CD4-positive, alpha-beta T cell treated with Interleukin-6 at 100 ng/mL for 8 hours (primary cell): Measurements from ENCODE around the gene EDN2.

ENCODE experiments used
- DNase-seq: peaks from one replicate; pipeline ENCODE4 v3.0.0-alpha.2; 2020; ENCODE audit warnings: mixed read lengths, low spot score

Gene EDN2

DNA sequence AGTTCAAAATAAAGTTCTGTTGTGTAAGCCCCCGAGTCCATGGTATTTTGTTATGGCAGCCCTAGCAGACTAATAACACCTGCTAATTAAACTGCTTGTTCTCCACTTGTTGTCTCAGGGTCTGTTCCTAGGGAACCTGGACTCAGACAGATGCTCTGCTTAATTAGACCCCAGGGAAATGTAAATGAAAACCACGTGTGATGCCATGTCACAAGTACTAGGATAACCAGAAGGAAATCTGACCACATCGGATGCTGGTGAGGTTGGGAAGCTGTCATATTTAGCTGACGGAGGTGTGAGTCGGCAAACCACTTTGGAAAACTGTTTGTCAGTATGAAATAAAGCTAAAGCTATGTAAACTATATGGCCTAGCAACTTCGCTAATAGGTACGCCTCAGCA lies 19.6 kb downstream of the EDN2 start:
- DNase-seq = no peak

- no peak for DNase-seq
Measured at GRCh38 chr1:41463516-41463915, 21.0 kb downstream of the EDN2 start.

- no peak for DNase-seq
Measured at GRCh38 chr1:41462680-41463004, 21.8 kb downstream of the EDN2 start.

- no peak for DNase-seq
Measured at GRCh38 chr1:41461790-41462679, 22.4 kb downstream of the EDN2 start.

- DNase-seq = no peak
Measured at GRCh38 chr1:41456847-41457540, 27.5 kb downstream of the EDN2 start.

DNA sequence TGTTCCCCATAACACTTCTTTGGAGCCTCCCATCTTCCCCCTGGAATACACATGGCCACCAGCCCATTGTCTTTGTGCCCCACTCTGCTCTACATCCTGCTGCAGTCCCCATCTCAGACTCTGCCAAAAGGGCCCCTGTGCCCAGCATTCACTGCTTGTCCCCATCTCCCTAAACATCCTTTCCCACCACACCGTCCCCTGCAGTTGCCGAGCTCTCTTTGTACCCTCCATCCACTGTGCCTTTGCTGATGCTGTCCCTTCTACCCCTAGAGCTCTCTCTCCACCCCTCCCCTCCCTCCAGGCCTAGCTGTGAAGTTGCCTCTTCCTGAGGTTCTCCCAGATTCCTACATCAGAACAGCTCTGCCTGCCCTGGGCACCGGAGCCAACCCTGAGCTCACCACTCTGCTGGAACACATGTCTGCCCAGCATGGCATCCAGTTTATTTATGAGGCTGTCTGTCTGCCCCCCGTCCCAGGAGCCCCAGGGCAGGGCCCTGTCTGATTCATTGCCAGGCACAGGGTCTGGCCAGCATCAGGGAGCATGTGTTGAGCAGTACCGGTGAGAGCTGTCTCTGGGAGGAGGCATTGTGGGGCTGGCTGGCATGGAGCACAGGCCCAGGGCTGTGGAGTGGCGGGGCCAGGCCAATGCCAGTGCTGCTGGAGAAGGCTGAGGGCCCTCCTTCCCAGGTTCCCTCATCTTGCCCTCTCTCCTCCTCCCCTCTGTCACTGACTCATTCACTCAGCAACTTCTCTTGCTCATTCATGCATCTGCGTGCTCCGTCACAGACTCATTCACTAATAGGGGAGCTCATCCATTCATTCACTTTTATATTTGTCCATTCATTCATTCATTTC lies 28.8 kb downstream of the EDN2 start:
- no peak for DNase-seq

GRCh38 chr1:41454406-41454805 lies 30.1 kb downstream of the EDN2 start:
- DNase-seq = no peak

GRCh38 chr1:41452704-41453290 lies 31.7 kb downstream of the EDN2 start:
- DNase-seq = no peak

DNA sequence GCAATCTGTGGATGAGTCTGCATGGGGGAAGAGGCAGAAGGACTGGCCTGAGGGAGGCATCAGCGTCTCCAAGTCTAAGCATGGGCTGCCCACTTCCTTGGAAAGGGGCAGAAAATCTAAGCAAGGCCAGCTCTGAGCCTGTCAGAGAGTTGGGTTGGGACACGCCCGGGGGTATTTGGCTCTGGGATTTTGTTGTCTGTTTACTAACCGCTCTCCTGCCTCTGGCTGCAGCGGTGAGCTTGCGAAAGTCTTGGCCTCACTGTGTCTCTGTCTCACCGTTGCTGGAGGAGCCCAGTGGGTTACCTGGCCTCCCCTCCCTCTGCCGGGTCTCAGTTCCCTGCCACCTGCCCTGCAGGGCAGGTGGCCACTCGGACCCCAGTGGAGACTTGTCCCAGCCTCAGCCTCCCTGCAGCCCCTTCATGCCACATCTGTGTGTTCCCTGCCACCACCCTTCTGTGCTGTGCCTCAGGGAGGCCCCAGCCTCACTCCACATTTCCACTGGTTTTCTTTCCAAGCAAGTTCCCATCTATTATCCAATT lies 33.7 kb downstream of the EDN2 start:
- DNase-seq = no peak

DNA sequence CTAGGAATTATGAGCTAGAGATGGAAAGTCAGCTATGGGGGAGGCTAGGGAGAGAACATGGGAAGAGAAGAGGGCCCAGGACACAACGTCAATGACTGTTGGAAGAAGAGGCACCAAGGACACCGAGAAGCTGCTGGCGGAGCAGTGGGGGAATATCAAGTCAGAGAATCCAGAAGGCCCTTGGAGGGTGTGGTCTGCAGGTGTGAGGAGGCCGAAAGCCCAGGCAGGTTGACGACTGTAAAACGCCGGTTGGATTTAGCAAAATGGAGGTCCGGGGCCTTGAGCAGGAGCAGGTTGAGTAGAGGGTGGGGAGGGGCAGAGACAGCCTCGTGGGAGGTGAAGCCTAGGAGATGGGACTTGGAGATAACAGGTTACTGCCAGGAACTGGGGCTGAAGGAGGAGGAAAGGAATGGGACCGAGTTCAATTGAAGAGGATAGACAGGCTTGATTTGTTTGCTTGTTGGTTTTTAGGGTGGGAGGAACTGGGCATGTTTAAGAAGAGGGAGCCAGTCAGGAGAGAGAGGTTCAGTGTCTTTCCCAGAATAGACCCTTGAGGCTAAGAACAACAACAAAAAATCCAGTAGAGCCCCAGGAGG lies 35.1 kb downstream of the EDN2 start:
- no peak for DNase-seq

GRCh38 chr1:41448821-41449220 lies 35.7 kb downstream of the EDN2 start:
- no peak for DNase-seq

DNA sequence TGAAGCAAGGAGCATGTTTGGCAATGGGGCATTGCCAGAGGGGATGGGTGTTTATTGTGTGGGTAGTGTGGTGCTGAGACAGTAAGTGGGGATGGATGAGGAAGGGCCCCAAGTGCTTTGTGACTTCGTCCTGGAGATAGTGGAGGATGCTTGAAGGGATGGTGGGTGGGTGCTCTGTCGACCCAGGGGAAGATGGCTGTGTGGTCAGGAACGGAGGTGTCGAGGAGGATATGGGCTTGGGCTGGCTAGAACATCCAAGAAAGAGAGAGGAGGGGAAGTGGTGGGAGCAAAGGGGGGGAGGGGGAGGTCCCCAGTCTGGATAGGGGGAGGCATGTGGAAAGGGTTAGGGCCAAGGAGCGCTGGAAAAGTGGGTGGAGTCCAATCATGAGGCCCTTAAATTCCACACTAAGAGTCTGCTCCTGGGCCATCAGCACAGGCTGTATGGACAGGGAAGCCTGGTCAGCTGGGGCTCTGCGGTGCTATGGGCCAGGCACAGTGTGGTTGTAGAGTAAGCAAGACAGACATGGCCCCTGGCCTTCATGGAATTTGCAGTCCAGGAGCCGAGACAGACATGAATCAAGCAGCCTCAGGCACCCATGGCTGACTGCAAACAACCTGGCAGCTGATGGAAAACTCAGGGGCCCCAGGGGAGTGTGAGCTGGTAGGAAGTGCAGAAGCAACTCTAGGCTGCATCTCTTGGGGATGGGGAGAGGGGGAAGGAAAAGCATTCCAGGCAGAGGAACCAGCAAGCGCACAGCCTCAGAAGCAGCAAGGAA lies 36.3 kb downstream of the EDN2 start:
- DNase-seq = no peak

GRCh38 chr1:41446851-41447610 lies 37.5 kb downstream of the EDN2 start:
- no peak for DNase-seq

DNA sequence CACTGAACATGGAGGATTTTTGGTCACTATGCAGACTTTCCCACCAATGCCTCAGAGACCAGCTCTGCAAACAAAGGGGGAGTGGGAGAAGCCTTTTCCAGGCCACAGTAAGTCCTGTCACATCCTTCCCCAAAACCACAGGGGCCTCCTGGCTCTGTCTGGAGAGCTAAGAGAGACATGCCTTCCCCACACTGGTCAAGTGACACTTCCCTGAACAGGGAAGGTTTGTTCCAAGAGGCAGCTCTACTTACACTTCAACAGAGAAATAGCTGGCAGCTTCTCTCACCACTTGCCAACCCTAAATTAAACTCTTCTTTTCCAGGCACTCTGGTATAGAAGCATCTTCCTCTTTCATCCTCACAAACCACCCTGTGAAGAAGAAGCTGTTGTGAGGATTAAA lies 39.7 kb downstream of the EDN2 start:
- no peak for DNase-seq

DNA sequence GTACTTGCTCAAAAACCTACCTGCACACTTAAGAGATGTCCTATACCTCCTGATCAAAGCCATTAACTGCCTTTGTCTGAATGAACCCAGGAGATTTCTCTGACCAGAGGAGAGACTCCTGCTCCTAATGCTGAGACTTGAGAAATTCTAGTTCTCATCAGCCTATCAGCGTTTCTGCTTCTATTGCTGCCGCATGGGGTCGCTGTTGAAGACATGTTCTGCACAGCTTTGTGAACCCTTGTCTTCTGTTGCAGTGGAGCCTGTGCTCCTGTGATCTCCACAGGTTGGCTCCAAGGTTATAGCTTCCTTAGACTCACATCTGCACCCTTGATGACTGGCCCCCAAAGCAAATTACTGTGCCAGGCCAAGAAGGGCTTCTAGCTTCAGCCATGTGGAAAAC lies 40.2 kb downstream of the EDN2 start:
- DNase-seq = no peak

GRCh38 chr1:41442697-41443251 lies 41.7 kb downstream of the EDN2 start:
- no peak for DNase-seq

DNA sequence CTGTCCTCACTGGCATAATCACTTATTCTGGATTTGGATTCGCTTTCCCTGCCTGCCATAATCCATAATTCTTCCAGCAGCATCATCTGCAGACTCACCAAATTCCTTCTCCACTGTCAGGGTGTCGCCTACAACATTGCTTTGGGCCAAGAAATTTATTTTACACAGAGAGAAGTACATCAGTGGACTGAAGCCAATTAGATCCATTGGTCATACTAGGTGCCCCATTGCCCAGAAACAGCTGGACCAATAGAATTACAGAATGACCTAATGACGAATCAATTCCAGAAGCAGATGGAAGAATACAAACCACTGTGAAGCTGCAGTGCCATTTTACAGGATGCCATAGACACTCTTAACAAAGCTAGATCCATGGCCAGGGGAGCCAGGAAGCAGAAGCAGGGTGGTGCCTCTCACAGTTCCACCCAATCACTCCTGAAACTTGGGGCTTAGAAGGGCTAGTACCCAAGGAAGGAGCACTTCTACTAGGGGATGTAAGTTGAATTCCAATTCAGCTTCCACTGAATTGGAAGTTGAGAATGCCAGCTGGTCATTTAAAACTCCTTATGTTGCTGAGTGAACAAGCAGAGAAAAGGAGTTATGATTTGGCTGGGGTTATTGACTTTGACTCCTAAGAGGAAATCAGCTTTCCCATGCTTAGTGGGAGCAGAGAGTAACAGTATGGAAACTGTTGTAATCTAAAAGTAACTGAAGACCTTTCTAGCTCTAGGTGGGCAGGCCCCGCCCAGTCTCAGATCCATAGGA lies 44.0 kb downstream of the EDN2 start:
- no peak for DNase-seq

DNA sequence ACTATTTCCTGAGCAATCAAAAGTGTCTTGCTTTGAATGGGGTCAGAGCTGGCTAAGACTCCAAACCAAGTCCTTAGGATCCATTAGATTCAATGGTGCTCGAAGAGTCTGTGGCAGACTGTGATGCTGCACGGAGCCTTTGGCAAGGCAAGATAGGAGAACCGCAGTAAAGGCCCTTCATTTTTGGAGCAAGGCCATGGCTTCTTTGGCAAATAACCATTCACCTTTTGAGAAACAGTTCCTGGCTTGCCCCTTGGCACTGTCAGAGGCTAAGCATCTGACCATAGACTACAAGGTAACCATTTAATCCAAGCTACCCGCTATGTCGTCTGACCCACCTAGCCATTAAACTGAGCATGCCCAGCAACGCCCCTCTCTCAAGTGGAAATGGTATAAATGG lies 45.2 kb downstream of the EDN2 start:
- DNase-seq = no peak

DNA sequence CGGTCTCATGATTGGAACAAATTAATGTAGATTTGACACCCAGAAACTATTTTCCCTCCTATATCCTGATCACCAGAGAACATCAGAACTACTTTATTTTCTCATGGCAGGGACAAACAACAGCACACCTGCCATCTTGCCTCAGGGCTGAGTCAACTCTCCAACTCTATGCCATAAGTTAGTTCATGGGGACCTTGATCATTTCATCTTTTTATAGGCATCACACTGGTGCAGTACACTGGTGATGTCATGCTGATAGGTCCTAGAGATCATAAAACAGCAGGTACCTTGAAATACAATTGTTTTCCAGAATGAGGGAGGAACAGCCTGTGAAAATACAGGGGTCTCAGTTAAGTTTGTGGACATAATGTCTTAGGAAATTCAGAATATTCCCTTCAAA lies 45.8 kb downstream of the EDN2 start:
- no peak for DNase-seq
